Inflammatory macrophage treated with lipopolysaccharide for 1 hour (primary cell): ENCODE measurements around the gene RIOX2.
"Not testable (repeated sequence)": the region's sequence is repeated elsewhere in the genome, so short reads cannot be mapped to it uniquely, and the experiment has no call there.

Experiments used
- DNase-seq, 2 donors: peaks; one replicate each; pipeline ENCODE4 v3.0.0-alpha.2; 2020 to 2022

The RIOX2 gene

DNA sequence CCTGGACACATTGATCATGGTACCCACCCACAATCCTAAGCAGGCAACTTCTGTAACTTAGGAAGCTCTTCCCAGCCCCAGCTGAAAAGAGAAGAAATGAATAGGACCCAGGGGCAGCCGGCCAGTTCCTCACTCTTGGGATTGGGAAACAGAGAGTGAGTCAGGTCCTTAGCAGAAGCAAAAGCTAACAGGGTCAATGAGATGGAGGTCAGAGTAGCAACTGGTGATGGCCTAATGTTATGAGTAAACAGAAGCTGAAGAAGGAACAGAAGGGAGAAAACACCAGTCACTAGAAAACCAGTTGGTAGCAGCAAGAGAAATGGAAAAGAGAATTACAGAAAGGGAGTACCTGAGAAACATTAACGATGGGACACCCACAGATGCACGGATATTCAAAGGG, 20.0 kb downstream of the RIOX2 start:
- DNase-seq: peak; percentile 77 to 84

- DNase-seq: no peak
These were observed 21.9 kb downstream of the RIOX2 start for GRCh38 chr3:97950360-97950759.

DNA sequence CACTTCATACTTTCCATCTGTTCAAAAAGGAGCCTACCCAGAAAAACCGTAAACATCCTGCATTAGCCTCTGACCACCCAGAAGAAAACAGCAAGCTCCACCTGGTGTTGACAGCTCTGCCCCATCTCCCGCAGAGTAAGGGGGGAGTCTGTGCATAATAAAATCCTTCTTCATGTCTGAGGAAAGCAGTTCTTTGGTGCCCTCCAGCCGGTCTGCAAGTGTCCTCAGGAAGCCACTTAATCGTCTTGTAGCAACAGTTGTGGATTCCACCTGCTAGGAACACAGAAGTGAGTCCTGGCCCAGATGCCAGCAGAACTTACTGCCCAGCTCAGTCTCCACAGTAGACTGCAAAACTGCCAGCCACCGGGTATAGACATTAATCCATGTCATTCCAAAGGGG, 22.5 kb downstream of the RIOX2 start:
- no peak for DNase-seq

GRCh38 chr3:97949110-97949485, 23.1 kb downstream of the RIOX2 start:
- no peak for DNase-seq

DNA sequence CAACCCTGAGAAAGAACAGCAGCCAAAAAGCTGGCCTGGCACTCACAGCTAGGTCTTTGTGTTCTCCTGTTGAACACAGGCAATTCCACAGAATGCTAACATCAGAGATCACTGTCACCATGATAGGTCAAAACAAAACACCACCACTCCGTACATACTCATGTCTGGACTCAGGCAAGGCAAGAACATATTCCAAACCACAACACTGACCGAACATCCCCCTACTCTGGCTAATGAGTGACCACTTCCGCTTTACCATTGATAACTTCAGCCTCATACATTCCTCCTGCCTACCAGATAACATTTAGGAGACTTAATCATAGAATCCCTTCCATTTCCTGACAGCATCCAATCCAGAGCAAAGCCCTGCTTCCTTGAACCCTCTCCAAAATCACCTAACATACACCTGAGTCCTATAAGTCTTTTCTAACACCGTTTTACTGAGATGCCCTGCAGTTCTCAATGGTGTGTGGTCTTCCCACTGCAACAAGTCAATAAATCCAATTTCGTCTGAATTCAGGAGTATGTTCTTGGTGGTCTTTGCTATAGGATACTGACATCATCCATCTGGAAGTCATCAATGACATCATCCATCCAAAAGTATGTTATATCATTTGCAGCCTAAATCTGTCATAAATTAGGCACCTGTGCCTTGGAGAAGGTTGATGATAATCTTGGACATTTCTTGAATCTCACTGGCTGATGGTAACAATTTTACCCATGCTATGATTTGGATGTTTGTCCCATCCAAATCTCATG, 23.7 kb downstream of the RIOX2 start:
- DNase-seq: no peak

DNA sequence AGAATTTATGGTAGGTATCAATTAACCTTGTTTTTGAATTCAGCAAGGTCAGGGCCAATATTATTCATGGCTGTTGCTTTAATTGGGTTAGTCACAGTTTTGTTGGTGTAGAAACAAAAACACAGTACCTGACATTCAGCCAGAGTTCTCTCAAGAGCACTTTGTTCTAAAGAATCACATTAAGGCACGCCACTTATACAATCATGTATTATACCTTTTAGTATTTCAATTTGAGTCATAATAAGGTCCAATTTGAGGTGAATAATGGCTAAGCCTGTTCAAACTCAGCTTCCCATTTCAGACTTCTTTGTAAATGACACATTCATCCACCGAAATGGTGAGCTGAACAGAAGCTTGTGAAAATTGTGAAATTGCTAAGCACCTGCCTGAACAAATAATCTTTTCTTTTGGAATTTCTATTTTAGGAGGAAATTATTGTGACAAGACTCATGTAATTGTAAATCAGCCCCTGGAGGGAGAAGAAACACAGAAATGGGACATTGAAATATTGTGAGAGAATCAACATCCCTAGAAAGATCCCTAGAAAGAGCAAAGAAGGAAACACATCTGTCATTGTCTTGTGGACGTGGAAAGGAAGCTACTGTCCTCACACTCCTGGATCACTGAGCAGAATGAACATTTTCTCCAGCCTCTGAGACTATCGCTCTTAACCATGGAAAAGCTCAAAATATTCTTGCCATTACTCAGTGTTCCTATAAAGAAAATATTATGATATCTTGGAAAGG, 29.3 kb downstream of the RIOX2 start:
- DNase-seq: no peak

DNA sequence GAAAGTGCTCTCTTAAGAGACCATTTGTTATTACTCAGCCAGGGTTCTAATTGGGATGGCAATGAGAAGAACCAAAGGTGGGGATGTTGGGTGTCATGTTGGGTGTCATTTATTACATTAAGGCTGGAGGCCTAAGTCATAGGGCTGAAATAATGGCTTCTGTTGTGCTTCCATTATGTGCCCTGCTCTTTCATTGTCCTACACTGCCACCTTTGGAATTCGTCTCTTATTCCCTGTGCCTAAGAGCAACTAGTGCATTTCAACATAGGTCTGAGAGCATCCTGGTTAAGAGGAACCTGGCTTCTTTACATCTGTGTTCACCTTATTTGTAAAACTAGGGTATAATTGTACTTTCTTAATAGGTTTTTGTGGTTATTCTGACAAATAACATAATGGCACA, 32.2 kb downstream of the RIOX2 start:
- no peak for DNase-seq

DNA sequence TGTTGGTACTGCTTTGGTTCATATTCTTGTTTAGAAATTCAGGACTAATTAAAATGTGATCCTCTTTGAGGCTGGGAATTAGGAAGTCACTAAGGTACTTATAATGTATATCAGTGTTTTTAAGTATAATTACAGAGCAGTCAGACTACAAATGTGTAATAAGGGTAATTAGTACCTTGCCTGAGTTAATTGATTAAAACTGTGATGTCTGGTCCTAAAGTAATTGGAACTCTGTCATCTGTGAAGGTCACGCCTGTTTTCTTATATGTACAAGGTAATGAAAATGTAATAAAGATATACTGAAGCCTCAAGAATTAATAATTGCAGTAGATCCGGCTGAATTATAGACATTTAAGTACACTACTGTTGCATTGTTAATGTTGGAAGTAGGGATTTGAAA, 32.8 kb downstream of the RIOX2 start:
- no peak for DNase-seq

GRCh38 chr3:97938444-97938843, 33.8 kb downstream of the RIOX2 start:
- DNase-seq: no peak

- no peak for DNase-seq
These were observed 35.0 kb downstream of the RIOX2 start for GRCh38 chr3:97937205-97937604.

DNA sequence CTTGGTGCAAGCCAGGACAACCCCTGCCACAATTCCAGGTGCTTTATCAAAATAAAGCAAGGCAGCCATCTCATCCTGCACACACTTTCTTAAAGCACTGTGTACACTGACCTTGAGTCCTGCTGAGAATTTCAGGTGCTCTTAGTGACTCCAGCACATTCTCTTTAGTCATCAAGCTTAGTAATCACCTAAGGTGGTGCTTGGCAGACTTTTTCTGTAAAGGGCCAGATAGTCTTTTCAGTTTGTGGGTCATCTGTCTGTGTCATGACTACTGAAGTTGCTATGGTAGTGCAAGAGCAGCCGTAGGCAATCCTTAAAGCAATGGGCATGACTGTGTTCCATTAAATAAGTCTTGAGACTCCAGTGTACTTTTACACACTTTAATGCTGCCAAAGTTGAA, 36.4 kb downstream of the RIOX2 start:
- no peak for DNase-seq

DNA sequence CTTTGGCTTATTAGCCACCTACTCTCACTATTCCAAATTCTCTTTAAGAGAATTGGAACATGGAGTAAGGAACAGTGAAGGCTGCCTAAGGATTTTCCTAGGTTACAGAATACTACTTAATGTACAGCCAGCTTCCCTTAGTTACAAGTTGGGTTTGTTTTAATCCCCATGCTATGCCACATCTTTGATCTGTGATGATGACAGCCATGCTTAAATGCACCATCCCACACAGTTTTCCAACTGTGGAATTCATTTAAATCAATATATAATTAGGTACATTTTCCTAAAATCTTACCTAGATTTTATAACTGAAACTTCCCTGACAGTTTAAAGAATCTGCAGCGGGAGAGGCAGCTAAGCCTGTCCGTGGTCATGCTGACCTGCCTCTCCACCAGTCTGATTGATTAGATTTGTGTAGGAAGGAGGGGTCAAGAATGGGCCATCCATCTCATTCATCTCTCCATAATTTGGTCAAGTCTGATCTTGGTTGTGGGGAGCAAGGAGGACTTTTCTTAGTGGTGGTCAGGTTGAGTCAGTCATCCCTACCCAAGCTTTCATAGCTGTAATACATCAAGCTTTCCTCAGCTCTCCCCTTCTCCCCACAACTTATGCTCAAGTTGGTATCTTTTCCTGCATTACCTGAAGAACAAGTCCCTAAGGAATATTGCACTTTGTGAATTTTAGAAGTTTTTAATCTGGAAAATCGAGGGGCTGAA, 37.1 kb downstream of the RIOX2 start:
- DNase-seq: no peak

DNA sequence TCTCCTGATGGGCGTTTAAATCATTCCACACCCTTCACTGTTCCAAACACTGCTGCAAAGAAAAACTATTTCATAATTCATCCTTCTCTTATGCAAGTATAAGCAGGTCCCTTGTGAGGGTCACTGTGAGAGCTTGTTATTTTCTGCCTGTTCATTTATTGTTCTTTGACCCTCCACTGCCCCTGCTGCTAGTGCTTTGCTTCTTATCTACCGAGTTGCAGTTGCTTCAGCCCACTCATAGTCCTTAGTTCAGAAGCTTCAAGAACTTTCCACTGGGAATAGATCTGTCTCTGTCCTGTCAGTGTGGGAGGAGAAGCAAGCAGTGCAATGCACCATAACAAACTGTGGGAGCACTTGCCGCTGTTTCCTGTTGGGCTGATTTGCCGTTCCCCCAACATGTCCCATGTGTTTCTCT, 39.8 kb downstream of the RIOX2 start:
- DNase-seq: no peak

- DNase-seq: no peak
These were observed 41.0 kb downstream of the RIOX2 start for GRCh38 chr3:97931218-97931617.

- no peak for DNase-seq
These were observed 42.2 kb downstream of the RIOX2 start for GRCh38 chr3:97930018-97930417.

GRCh38 chr3:97928986-97929385, 43.2 kb downstream of the RIOX2 start:
- DNase-seq: no peak

GRCh38 chr3:97927704-97928103, 44.5 kb downstream of the RIOX2 start:
- no peak for DNase-seq

DNA sequence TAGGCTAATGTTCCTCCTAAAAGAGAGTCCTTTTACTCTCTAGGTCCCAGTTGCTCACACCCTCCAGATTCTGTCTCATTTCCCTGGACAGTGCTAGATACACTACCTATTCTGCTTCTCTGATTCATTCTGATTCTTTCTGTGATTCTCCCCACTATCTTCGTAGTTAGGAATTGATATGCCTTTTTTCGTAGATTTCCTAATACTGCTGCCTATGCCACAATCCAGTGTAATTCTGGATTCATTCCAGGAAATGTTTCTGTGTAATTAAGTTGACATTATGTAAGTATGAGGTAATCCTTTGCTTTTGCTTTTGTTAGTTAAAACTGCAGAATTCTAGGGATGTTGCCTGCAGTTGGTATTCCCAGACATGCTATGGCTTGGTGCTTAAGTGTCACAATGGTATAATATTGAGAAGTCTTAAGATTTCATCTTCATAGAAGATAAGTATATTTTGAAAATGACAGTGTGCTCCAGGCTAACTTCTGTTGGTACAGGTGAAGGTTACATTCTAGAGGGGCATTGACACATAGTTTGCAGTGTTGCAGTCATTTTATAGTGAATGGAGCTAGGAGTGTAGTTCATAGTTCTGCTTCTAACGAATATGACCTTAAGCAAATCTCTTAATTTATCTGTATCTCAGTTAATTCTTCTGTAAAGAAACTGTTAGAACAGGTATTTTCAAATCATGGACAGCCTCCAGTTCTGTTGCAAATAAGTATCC, 54.3 kb downstream of the RIOX2 start:
- peak in 1 of 2 donors; percentile 17 for DNase-seq

- no peak for DNase-seq
These were observed 55.7 kb downstream of the RIOX2 start for GRCh38 chr3:97916576-97916975.

GRCh38 chr3:97914388-97914787, 57.8 kb downstream of the RIOX2 start:
- DNase-seq: no peak

- no peak for DNase-seq
These were observed 60.8 kb downstream of the RIOX2 start for GRCh38 chr3:97911459-97911858.

DNA sequence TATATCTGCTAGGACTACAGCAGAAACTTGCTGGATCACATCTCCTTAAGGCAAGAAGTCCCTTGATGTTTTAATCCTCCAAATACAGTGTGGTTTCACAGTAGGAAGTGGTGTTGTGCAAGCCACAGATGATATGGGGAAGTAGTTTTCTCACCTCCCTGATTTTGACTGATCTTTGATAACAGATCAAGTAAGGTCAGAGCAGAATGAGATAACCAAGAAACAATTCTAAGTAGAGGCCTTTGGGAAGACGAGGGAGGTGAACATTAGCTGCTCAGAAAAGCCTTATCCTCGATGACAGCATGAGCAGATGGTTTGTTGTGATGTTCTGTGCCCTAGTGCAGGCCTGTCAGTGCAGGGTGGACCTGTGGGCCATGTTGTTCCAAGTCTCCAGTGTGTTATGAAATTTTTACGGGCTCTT, 61.3 kb downstream of the RIOX2 start:
- peak; percentile 52 to 57 for DNase-seq

- not testable (repeated sequence) for DNase-seq
These were observed 61.9 kb downstream of the RIOX2 start for GRCh38 chr3:97910236-97910831.
